HL-60 (cell line): Measurements from ENCODE around the gene SDCCAG8.

Source experiments
- DNase-seq, 2 experiments: peaks; one replicate each; pipeline ENCODE4 v3.0.0-alpha.2; 2010 to 2020; ENCODE audit warnings: low read depth in 1 of 2, low spot score in 1 of 2
- H3K27ac ChIP-seq: fragments of 250-450 bp; sonication (Bioruptor Pico); replicated peaks from 2 replicates; pipeline ENCODE4 v1.5.1; 2020; ENCODE audit warnings: mild to moderate bottlenecking, moderate library complexity
- H3K27me3 ChIP-seq: fragments of 250-450 bp; sonication (Bioruptor Pico); 2 replicates; pipeline ENCODE4 v1.5.1; 2021; ENCODE audit warnings: mild to moderate bottlenecking, moderate library complexity; ENCODE audit not compliant: insufficient read depth, poor library complexity, severe bottlenecking
- H3K4me3 ChIP-seq: replicated peaks from 2 replicates; pipeline ENCODE4 v1.5.1; 2011; ENCODE audit warnings: mild to moderate bottlenecking, control low read depth, low read length; ENCODE audit not compliant: insufficient read depth
- CTCF ChIP-seq: IDR thresholded peaks from one replicate; pipeline ENCODE4 v1.5.1; 2011; ENCODE audit warnings: low read length, control low read depth, inconsistent platforms; ENCODE audit not compliant: insufficient read depth
- GABPA ChIP-seq: IDR thresholded peaks from 2 replicates; pipeline ENCODE4 v1.6.1; 2012; ENCODE audit warnings: low read depth
- POLR2AphosphoS5 ChIP-seq: IDR thresholded peaks from 2 replicates; pipeline ENCODE4 v1.6.1; 2012; ENCODE audit warnings: low read depth
- SPI1 ChIP-seq: IDR thresholded peaks from 2 replicates; pipeline ENCODE4 v1.6.1; 2012; ENCODE audit warnings: low read depth, mild to moderate bottlenecking, borderline replicate concordance
- TF ChIP-seq, protein P1 (sequence below): IDR thresholded peaks from 2 replicates; pipeline ENCODE4 v1.6.1; 2012; ENCODE audit warnings: low read depth; ENCODE audit not compliant: insufficient replicate concordance

Gene SDCCAG8

GRCh38 chr1:243260221-243260880 lies 4.5 kb downstream of the SDCCAG8 start:
- DNase-seq, result no peak
- Histone ChIP-seq H3K27ac (peak overlapping the region; percentile 13), H3K27me3 (no peaks in the 10 kb centered on the region), H3K4me3 (no peak overlapping the region)
- no peak for TF ChIP-seq GABPA
- TF ChIP-seq CTCF, result no peak
- no peak for TF ChIP-seq SPI1
- TF ChIP-seq, protein P1, sequence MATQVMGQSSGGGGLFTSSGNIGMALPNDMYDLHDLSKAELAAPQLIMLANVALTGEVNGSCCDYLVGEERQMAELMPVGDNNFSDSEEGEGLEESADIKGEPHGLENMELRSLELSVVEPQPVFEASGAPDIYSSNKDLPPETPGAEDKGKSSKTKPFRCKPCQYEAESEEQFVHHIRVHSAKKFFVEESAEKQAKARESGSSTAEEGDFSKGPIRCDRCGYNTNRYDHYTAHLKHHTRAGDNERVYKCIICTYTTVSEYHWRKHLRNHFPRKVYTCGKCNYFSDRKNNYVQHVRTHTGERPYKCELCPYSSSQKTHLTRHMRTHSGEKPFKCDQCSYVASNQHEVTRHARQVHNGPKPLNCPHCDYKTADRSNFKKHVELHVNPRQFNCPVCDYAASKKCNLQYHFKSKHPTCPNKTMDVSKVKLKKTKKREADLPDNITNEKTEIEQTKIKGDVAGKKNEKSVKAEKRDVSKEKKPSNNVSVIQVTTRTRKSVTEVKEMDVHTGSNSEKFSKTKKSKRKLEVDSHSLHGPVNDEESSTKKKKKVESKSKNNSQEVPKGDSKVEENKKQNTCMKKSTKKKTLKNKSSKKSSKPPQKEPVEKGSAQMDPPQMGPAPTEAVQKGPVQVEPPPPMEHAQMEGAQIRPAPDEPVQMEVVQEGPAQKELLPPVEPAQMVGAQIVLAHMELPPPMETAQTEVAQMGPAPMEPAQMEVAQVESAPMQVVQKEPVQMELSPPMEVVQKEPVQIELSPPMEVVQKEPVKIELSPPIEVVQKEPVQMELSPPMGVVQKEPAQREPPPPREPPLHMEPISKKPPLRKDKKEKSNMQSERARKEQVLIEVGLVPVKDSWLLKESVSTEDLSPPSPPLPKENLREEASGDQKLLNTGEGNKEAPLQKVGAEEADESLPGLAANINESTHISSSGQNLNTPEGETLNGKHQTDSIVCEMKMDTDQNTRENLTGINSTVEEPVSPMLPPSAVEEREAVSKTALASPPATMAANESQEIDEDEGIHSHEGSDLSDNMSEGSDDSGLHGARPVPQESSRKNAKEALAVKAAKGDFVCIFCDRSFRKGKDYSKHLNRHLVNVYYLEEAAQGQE, result no peak
- TF ChIP-seq POLR2AphosphoS5, result no peak

DNA sequence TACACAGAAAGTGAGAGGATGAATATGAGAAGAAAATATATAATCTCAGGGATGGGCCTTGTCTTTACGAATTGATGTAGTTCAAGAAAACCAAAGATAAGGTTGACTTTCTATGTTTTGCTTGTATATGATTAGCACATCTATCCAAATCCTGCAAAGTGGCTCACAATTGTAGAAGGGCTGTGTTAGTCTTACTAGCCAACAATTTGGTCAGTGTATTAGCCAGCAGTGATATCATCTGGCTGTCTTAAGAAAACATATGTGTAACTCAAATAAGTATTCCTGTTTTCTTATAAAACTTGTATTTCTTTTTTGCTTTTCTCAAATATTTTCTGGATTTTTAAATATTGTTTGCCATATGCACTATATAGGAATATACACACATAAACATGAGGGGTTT lies 5.5 kb downstream of the SDCCAG8 start:
- TF ChIP-seq, protein P1, result no peak
- no peak for TF ChIP-seq GABPA
- no peak for TF ChIP-seq CTCF
- TF ChIP-seq POLR2AphosphoS5, result no peak
- TF ChIP-seq SPI1, result no peak
- no peak overlapping the region for H3K4me3 ChIP-seq
- H3K27me3 ChIP-seq, result no peaks in the 10 kb centered on the region
- no peak for DNase-seq
- no peak overlapping the region for H3K27ac ChIP-seq

DNA sequence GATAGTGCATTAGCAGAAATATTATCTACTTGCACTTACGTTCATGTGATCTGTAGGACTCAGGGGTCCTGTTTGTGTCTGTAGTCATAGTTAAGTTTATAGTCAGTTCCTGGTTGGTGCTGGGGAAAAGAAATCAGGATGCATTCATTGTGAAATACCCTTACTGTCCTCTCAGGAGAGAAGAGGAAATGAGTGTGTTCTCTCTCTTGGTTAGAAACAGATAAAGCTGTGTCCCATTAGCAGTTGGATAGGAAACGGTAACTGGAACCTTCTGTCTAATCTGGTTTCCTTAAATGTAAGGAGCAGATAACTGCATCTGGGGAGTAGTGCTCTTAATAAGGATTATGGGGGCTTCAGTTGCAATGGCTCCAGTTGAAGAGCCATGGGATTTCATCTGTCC lies 8.9 kb downstream of the SDCCAG8 start:
- Histone ChIP-seq H3K27ac (peak overlapping the region; percentile 91), H3K27me3 (no peaks in the 10 kb centered on the region), H3K4me3 (no peak overlapping the region)
- DNase-seq, result peak; percentile 52 to 68
- TF ChIP-seq SPI1 (peak; percentile 82; the same call in 1 of the 2 replicates), CTCF (no peak), POLR2AphosphoS5 (peak; percentile 24; the same call in 1 of the 2 replicates)
- TF ChIP-seq, protein P1, result no peak
